Breast epithelium (tissue), 4 donors: ENCODE results near the gene LAYN. TPM values are rescaled to one million over a fixed set of nuclear protein-coding genes. Genes with fewer than 3 reads are reported as not detected.

Experiments used
- DNase-seq, 2 donors: peaks; one replicate each; pipeline ENCODE4 v3.0.0-alpha.2; 2019; ENCODE audit warnings: low spot score in 2 of 2
- H3K27ac ChIP-seq, 2 donors: fragments of 200-600 bp; sonication (generic) in 1 of 2; one replicate each; pipeline ENCODE4 v1.5.1; 2016 to 2019; ENCODE audit warnings: mild to moderate bottlenecking in 1 of 2
- H3K27me3 ChIP-seq, 2 donors: fragments of 200-600 bp; sonication (generic) in 1 of 2; one replicate each; pipeline versions ENCODE4 v1.5.1 to v1.6.0; 2017 to 2019; ENCODE audit warnings: control low read depth in 1 of 2, mild to moderate bottlenecking in 1 of 2
- H3K36me3 ChIP-seq: fragments of 200-600 bp; one replicate; pipeline ENCODE4 v1.5.1; 2019
- H3K4me1 ChIP-seq, 2 donors: fragments of 200-600 bp; sonication (generic); one replicate each; pipeline ENCODE4 v1.5.1; 2016 to 2019; ENCODE audit warnings: control low read depth in 1 of 2
- H3K4me3 ChIP-seq, 3 donors: fragments of 200-600 bp; sonication (generic); 1 replicate in 2 of 3; 2 replicates in 1 of 3; pipeline ENCODE4 v1.5.1; 2016 to 2019; ENCODE audit warnings: mild to moderate bottlenecking in 3 of 3, moderate library complexity in 2 of 3
- H3K9me3 ChIP-seq, 2 donors: fragments of 200-600 bp; sonication (generic) in 1 of 2; one replicate each; pipeline ENCODE4 v1.5.1; 2016 to 2019; ENCODE audit warnings: control low read depth in 1 of 2
- POLR2A ChIP-seq: fragments of 450-650 bp; IDR thresholded peaks from one replicate; pipeline ENCODE4 v1.6.1; 2016; ENCODE audit warnings: antibody characterized with exemption, mild to moderate bottlenecking, moderate library complexity
- POLR2AphosphoS5 ChIP-seq, 3 donors: sonication (generic); formaldehyde crosslinking; IDR thresholded peaks; one replicate each; pipeline ENCODE4 v1.6.1; 2017; ENCODE audit warnings: antibody characterized with exemption in 3 of 3
- intact Hi-C: fragments of 100-400 bp; cut with DNase I; formaldehyde crosslinking; loops from one replicate; pipeline ENCODE4 v1.15.1; 2023; ENCODE audit warnings: low total_unique reads
- total RNA-seq, 3 donors: library from RNA; depleted of rRNA; stranded (reverse); fragments of >200 nt; gene quantifications; one replicate each; pipeline ENCODE4 v1.1.0, GENCODE V29; 2016
- TF ChIP-seq, protein P1 (sequence below), 3 donors: fragments of 450-650 bp; IDR thresholded peaks; one replicate each; pipeline ENCODE4 v1.5.1; 2016 to 2017; ENCODE audit warnings: antibody characterized with exemption in 3 of 3, mild to moderate bottlenecking in 3 of 3, moderate library complexity in 3 of 3

Gene LAYN
- total RNA-seq, 3 donors from 2014 or later: 2.1 to 21.3 (median 19.9) TPM

DNA sequence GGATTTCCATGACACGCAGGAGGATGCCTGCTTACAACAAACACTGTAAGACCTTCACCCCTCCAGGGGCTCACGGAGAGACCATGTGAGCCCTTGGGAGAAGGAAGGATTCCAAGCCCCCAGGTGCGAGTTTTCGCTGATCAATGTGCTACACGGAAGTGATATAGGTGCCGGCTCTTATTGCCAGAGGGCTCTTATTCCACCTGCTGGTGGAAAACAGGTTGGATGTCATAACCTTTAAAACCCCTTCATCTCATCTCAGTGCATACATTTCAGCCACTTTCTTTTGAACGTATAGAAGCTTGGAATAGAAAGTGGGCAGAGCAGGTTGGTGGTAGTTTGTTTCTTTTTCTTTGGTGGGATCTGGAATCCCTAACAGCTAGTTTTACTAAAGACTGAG, 25.8 kb downstream of the LAYN start:
- Histone ChIP-seq H3K4me1 (no peaks in the 10 kb centered on the region), H3K27ac (no peak overlapping the region), H3K27me3 (no peaks in the 10 kb centered on the region), H3K9me3 (no peaks in the 10 kb centered on the region), H3K4me3 (no peak overlapping the region), H3K36me3 (no peaks in the 10 kb centered on the region)
- intact Hi-C loops: no loop called here
- no peak for DNase-seq
- TF ChIP-seq, protein P1, sequence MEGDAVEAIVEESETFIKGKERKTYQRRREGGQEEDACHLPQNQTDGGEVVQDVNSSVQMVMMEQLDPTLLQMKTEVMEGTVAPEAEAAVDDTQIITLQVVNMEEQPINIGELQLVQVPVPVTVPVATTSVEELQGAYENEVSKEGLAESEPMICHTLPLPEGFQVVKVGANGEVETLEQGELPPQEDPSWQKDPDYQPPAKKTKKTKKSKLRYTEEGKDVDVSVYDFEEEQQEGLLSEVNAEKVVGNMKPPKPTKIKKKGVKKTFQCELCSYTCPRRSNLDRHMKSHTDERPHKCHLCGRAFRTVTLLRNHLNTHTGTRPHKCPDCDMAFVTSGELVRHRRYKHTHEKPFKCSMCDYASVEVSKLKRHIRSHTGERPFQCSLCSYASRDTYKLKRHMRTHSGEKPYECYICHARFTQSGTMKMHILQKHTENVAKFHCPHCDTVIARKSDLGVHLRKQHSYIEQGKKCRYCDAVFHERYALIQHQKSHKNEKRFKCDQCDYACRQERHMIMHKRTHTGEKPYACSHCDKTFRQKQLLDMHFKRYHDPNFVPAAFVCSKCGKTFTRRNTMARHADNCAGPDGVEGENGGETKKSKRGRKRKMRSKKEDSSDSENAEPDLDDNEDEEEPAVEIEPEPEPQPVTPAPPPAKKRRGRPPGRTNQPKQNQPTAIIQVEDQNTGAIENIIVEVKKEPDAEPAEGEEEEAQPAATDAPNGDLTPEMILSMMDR (IDR thresholded peaks at IDR 0.05): no peak
- TF ChIP-seq POLR2AphosphoS5 (IDR thresholded peaks at IDR 0.05) (no peak), POLR2A (no peak)

DNA sequence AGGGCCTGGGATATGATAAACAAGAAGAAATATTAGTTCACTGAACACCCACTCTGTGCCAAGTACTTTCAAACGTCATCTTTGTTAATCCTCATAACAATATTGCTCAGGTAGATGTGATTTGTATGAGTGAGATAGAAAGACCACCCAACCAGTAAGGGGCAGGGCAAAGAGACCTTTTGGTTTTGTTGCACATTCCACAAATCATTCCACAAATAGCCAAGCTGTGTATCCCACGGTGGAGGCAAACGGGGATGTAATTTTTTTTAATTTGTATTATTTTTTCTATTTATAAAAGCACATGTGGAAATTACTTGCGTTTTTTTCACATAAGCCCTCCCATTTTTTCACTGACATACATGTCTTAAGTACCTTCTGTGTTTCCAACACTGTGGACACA, 29.0 kb downstream of the LAYN start:
- Histone ChIP-seq H3K4me3 (no peak overlapping the region), H3K9me3 (no peaks in the 10 kb centered on the region), H3K27ac (no peak overlapping the region), H3K27me3 (no peaks in the 10 kb centered on the region), H3K36me3 (no peaks in the 10 kb centered on the region), H3K4me1 (no peaks in the 10 kb centered on the region)
- intact Hi-C loops: no loop called here
- no peak for TF ChIP-seq POLR2A
- no peak for TF ChIP-seq POLR2AphosphoS5 (IDR thresholded peaks at IDR 0.05)
- TF ChIP-seq, protein P1 (IDR thresholded peaks at IDR 0.05): no peak
- DNase-seq: no peak

DNA sequence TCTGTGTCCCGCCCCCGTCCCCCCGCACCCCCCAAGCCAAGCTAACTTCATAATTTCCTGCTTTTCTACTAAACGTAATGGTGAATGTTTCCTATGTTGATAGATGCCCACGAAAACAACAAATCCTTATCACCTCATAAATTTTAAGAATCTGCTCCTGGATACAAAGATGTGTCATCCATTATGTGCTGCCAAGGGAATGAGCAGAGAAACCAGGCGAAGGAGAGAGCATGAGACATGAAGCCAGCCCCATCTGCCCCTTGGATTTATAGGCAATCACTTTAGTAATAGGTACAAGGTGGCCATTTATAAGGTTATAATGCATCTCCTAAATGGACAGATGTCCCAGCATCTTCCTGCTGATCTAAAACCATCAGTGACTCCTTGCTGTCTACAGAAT, 30.3 kb downstream of the LAYN start:
- intact Hi-C loops: no loop called here
- H3K27ac ChIP-seq: no peak overlapping the region

DNA sequence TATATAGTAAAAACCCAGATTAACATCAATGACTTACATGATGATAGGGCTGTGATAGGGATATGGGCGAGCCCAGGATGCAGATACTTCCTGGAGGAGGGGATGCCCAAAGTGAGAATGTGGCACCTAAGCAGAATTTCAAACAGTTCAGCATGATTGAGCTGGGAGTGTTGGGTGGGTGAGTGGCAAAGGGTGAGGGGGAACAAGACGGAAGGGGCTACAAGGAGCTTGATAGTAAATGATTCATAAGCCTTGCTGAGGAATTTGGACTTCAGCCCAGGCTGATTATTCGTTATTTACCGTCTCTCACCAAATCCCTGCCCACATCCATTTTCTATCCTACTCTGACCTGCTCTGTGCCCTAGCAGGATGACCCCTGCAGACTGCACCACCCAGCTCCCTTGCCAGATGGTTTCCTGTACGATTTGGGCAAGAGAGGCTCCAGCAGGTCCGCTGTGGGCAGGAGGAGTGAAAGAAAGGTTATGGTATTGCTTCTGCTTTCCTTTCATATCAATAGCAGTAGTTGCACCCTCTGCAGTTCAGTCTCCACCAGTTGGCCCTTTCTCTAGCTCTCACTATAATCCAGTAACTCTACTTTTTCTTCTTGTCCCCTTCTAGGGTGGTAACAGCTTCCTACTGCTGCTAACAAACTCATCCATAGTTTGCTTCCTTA, 31.4 kb downstream of the LAYN start:
- no peaks in the 10 kb centered on the region for H3K27me3 ChIP-seq
- no peaks in the 10 kb centered on the region for H3K9me3 ChIP-seq
- no peak overlapping the region for H3K4me3 ChIP-seq
- no peaks in the 10 kb centered on the region for H3K36me3 ChIP-seq
- TF ChIP-seq, protein P1 (IDR thresholded peaks at IDR 0.05): no peak
- TF ChIP-seq POLR2A: no peak
- TF ChIP-seq POLR2AphosphoS5 (IDR thresholded peaks at IDR 0.05): no peak
- no peaks in the 10 kb centered on the region for H3K4me1 ChIP-seq
- no peak overlapping the region for H3K27ac ChIP-seq
- no peak for DNase-seq
- intact Hi-C loops: no loop called here

More for the DNA sequence above, 30.3 kb downstream of the LAYN start:
- no peak for DNase-seq
- Histone ChIP-seq H3K27me3 (no peaks in the 10 kb centered on the region), H3K4me1 (no peaks in the 10 kb centered on the region), H3K4me3 (no peak overlapping the region), H3K36me3 (no peaks in the 10 kb centered on the region), H3K9me3 (no peaks in the 10 kb centered on the region)
- TF ChIP-seq POLR2A (no peak), POLR2AphosphoS5 (IDR thresholded peaks at IDR 0.05) (no peak)
- TF ChIP-seq, protein P1 (IDR thresholded peaks at IDR 0.05): no peak

DNA sequence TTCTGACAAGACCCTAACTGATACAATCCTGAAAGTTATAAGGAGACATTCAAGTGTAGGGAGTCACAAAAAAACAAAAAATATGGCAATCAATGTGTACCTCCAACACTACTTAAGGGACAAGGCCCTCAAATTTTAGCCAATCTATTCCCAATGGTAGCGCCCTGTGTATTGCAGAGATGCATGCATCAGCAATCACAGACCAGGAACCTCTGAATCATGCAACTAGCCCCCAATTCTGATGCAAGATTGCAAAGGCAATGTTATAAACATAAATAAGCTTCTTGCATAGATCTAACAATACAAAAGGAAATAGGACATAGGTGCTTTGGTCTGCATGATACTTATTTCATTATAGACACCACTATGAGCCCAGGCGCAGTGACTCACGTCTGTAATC, 32.1 kb downstream of the LAYN start:
- intact Hi-C loops: no loop called here
- Histone ChIP-seq H3K27ac (no peak overlapping the region), H3K27me3 (no peaks in the 10 kb centered on the region), H3K4me3 (no peak overlapping the region), H3K9me3 (no peaks in the 10 kb centered on the region), H3K36me3 (no peaks in the 10 kb centered on the region), H3K4me1 (no peaks in the 10 kb centered on the region)
- no peak for DNase-seq
- TF ChIP-seq POLR2AphosphoS5 (IDR thresholded peaks at IDR 0.05): no peak
- TF ChIP-seq, protein P1 (IDR thresholded peaks at IDR 0.05): no peak
- no peak for TF ChIP-seq POLR2A
